Breast epithelium (tissue), 4 donors: ENCODE results near the gene MPPED2. TPM values are rescaled to one million over a fixed set of nuclear protein-coding genes. Genes with fewer than 3 reads are reported as not detected.
"Not testable (repeated sequence)": the region's sequence is repeated elsewhere in the genome, so short reads cannot be mapped to it uniquely, and the experiment has no call there.

ENCODE experiments used
- DNase-seq, 2 donors: peaks; one replicate each; pipeline ENCODE4 v3.0.0-alpha.2; 2019; ENCODE audit warnings: low spot score in 2 of 2
- H3K27ac ChIP-seq, 2 donors: fragments of 200-600 bp; sonication (generic) in 1 of 2; one replicate each; pipeline ENCODE4 v1.5.1; 2016 to 2019; ENCODE audit warnings: mild to moderate bottlenecking in 1 of 2
- H3K27me3 ChIP-seq, 2 donors: fragments of 200-600 bp; sonication (generic) in 1 of 2; one replicate each; pipeline versions ENCODE4 v1.5.1 to v1.6.0; 2017 to 2019; ENCODE audit warnings: control low read depth in 1 of 2, mild to moderate bottlenecking in 1 of 2
- H3K36me3 ChIP-seq: fragments of 200-600 bp; one replicate; pipeline ENCODE4 v1.5.1; 2019
- H3K4me1 ChIP-seq, 2 donors: fragments of 200-600 bp; sonication (generic); one replicate each; pipeline ENCODE4 v1.5.1; 2016 to 2019; ENCODE audit warnings: control low read depth in 1 of 2
- H3K4me3 ChIP-seq, 3 donors: fragments of 200-600 bp; sonication (generic); 1 replicate in 2 of 3; 2 replicates in 1 of 3; pipeline ENCODE4 v1.5.1; 2016 to 2019; ENCODE audit warnings: mild to moderate bottlenecking in 3 of 3, moderate library complexity in 2 of 3
- H3K9me3 ChIP-seq, 2 donors: fragments of 200-600 bp; sonication (generic) in 1 of 2; one replicate each; pipeline ENCODE4 v1.5.1; 2016 to 2019; ENCODE audit warnings: control low read depth in 1 of 2
- POLR2A ChIP-seq: fragments of 450-650 bp; IDR thresholded peaks from one replicate; pipeline ENCODE4 v1.6.1; 2016; ENCODE audit warnings: antibody characterized with exemption, mild to moderate bottlenecking, moderate library complexity
- POLR2AphosphoS5 ChIP-seq, 3 donors: sonication (generic); formaldehyde crosslinking; IDR thresholded peaks; one replicate each; pipeline ENCODE4 v1.6.1; 2017; ENCODE audit warnings: antibody characterized with exemption in 3 of 3
- intact Hi-C: fragments of 100-400 bp; cut with DNase I; formaldehyde crosslinking; loops from one replicate; pipeline ENCODE4 v1.15.1; 2023; ENCODE audit warnings: low total_unique reads
- total RNA-seq, 3 donors: library from RNA; depleted of rRNA; stranded (reverse); fragments of >200 nt; gene quantifications; one replicate each; pipeline ENCODE4 v1.1.0, GENCODE V29; 2016
- TF ChIP-seq, protein P1 (sequence below), 3 donors: fragments of 450-650 bp; IDR thresholded peaks; one replicate each; pipeline ENCODE4 v1.5.1; 2016 to 2017; ENCODE audit warnings: antibody characterized with exemption in 3 of 3, mild to moderate bottlenecking in 3 of 3, moderate library complexity in 3 of 3

Gene MPPED2
- total RNA-seq, 3 donors from 2014 or later = 8.5 to 22.7 (median 9.8) TPM

DNA sequence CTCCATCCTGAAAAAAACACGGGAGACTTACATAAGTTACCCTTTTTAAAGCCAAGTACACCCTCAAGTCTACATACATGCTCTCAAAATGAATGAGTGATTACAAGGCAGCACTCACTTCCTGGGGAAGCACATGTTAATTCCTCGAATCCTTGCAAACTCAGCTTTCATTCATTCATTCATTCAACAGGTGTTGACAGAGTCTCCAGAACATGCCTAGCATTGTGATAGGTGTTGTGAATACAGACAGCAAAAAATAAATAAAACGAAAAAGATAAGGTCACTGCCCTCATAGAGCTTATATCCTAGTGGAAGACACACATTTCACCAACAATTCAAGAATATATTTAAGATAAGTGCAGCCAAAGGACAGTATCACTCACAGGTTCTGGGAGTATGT, 19.7 kb downstream of the MPPED2 start:
- H3K36me3 ChIP-seq = no peaks in the 10 kb centered on the region
- H3K27ac ChIP-seq = no peak overlapping the region
- intact Hi-C loops = no loop called here
- TF ChIP-seq, protein P1, sequence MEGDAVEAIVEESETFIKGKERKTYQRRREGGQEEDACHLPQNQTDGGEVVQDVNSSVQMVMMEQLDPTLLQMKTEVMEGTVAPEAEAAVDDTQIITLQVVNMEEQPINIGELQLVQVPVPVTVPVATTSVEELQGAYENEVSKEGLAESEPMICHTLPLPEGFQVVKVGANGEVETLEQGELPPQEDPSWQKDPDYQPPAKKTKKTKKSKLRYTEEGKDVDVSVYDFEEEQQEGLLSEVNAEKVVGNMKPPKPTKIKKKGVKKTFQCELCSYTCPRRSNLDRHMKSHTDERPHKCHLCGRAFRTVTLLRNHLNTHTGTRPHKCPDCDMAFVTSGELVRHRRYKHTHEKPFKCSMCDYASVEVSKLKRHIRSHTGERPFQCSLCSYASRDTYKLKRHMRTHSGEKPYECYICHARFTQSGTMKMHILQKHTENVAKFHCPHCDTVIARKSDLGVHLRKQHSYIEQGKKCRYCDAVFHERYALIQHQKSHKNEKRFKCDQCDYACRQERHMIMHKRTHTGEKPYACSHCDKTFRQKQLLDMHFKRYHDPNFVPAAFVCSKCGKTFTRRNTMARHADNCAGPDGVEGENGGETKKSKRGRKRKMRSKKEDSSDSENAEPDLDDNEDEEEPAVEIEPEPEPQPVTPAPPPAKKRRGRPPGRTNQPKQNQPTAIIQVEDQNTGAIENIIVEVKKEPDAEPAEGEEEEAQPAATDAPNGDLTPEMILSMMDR (IDR thresholded peaks at IDR 0.05) = no peak
- no peak for TF ChIP-seq POLR2AphosphoS5 (IDR thresholded peaks at IDR 0.05)
- no peak for TF ChIP-seq POLR2A
- no peaks in the 10 kb centered on the region for H3K27me3 ChIP-seq
- H3K4me1 ChIP-seq = no peaks in the 10 kb centered on the region
- DNase-seq = no peak
- no peak overlapping the region for H3K4me3 ChIP-seq
- no peaks in the 10 kb centered on the region for H3K9me3 ChIP-seq

DNA sequence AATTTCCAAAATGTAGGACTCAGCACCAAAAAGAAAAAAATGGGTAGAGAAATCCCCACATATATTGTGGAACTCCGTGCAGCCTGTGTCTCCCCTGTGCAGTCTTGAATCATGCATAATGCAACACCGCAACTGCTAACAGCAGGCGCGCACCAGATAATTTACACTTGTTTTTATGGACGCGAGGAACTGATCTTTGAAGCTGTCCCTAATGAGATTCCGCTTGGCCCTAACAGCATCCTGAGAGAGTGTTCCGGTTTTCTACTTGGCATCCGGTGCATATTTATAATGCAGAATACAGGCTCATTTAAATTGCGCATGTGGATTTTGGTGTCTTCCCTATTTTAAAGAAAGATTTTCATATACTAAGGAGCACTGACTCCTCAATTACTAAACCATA, 21.1 kb downstream of the MPPED2 start:
- no peak for DNase-seq
- H3K27me3 ChIP-seq = no peaks in the 10 kb centered on the region
- H3K4me3 ChIP-seq = no peak overlapping the region
- intact Hi-C loops = no loop called here
- TF ChIP-seq, protein P1 (IDR thresholded peaks at IDR 0.05) = no peak
- TF ChIP-seq POLR2AphosphoS5 (IDR thresholded peaks at IDR 0.05) (no peak), POLR2A (no peak)
- H3K9me3 ChIP-seq = no peaks in the 10 kb centered on the region
- no peaks in the 10 kb centered on the region for H3K4me1 ChIP-seq
- H3K36me3 ChIP-seq = no peaks in the 10 kb centered on the region
- no peak overlapping the region for H3K27ac ChIP-seq

DNA sequence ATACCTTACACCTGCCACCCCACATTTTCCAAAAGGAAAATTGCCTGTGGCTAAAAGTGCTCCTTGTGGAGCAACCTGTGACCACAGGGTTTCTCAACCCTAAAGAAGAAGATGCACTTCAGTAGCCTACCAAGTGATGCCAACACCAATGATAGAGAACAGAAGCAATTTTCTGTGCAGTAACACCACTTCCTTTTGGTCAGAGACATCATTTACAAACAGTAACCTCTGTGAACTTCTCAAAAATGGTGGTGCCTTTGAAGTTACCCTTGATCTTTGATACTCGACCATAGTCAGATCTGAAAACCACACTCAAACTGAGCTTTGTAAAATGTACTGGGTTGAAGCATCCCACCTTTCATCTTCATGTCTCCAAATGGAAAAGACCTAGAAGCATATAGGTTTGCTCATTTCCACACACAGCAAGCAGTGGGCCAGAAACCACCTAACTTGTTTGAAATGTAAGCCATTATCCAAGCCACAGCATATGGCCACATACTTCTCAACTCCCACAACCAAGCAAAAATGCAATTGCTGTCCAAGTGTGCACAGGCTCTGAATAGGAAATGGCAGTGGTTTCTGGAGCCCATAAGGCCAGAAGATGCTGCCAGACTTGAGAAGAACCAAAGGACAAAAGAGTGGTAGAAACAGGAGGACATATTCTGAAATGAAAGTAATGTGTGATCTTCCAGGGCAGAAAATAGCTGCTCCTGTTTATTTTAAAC, 24.3 kb downstream of the MPPED2 start:
- no peaks in the 10 kb centered on the region for H3K27me3 ChIP-seq
- H3K4me3 ChIP-seq = no peak overlapping the region
- TF ChIP-seq, protein P1 (IDR thresholded peaks at IDR 0.05) = no peak
- TF ChIP-seq POLR2AphosphoS5 (IDR thresholded peaks at IDR 0.05) = no peak
- TF ChIP-seq POLR2A = no peak
- H3K9me3 ChIP-seq = no peaks in the 10 kb centered on the region
- H3K27ac ChIP-seq = no peak overlapping the region
- H3K36me3 ChIP-seq = no peaks in the 10 kb centered on the region
- H3K4me1 ChIP-seq = no peaks in the 10 kb centered on the region
- intact Hi-C loops = no loop called here
- DNase-seq = no peak

DNA sequence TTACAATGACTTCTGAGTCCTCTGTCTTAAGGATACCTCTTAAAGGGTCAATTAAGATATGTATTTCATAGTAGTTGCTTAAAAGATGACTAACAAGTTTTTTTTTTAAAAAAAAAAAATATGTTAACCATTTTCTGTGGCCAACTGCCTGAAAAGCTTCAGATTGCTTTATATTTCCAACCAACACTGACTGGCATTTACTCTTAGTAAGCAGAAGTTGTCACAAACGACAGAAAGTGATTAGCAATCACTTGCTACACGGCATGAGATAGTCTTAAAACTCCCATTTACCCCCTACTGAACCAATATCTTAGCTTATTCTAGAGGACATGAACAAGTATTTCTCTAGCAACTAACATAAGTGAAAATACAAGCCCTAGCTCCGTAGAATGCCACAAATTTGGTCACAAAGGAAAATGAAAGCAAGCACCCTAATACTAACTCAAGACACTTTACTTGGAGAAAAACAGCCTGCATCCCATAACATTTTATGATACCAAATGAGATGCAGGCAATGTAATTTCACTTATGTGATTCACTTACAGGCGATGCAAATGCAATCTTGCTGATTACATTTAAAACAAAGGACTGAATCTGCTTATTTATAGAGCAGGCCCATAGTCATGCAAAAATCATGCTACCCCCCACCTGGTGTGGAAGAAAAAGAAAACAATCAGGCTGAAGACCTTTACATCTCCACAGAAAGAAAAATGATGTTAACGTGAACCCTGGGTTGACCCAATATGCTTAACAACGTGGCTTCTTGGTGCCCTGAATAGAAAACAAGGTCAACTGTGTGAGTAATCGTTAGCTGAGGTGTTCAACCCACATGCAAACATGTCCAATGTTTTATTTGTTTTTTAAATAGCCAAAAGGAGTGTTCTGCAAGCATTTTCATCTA, 25.7 kb downstream of the MPPED2 start:
- H3K9me3 ChIP-seq = no peaks in the 10 kb centered on the region
- no peaks in the 10 kb centered on the region for H3K4me1 ChIP-seq
- H3K4me3 ChIP-seq = no peak overlapping the region
- DNase-seq = no peak
- H3K27me3 ChIP-seq = no peaks in the 10 kb centered on the region
- no peak for TF ChIP-seq POLR2A
- TF ChIP-seq, protein P1 (IDR thresholded peaks at IDR 0.05) = no peak
- no peak for TF ChIP-seq POLR2AphosphoS5 (IDR thresholded peaks at IDR 0.05)
- intact Hi-C loops = no loop called here
- no peak overlapping the region for H3K27ac ChIP-seq
- H3K36me3 ChIP-seq = no peaks in the 10 kb centered on the region

DNA sequence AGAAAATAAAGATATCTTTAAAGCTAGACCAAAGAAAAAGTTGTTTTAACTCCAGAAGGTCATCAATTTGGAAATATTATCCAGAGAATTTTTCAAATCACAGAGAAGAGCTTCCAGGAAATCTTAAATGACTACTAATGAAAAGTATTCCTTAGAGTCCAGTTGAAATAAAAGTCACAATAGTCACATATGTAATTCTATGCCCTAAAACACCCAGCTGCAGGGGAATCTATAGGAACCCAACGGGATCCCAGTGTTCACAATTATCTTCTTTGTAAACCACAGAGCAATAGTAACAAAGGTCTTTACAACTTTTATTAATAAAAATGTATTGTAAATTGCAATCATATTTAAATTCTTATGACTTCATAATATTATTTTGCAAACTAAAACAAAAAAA, 27.1 kb downstream of the MPPED2 start:
- Histone ChIP-seq H3K27ac (no peak overlapping the region), H3K36me3 (no peaks in the 10 kb centered on the region), H3K4me1 (no peaks in the 10 kb centered on the region), H3K27me3 (no peaks in the 10 kb centered on the region), H3K9me3 (no peaks in the 10 kb centered on the region), H3K4me3 (no peak overlapping the region)
- intact Hi-C loops = no loop called here
- TF ChIP-seq, protein P1 (IDR thresholded peaks at IDR 0.05) = no peak
- no peak for TF ChIP-seq POLR2AphosphoS5 (IDR thresholded peaks at IDR 0.05)
- TF ChIP-seq POLR2A = no peak
- no peak for DNase-seq

DNA sequence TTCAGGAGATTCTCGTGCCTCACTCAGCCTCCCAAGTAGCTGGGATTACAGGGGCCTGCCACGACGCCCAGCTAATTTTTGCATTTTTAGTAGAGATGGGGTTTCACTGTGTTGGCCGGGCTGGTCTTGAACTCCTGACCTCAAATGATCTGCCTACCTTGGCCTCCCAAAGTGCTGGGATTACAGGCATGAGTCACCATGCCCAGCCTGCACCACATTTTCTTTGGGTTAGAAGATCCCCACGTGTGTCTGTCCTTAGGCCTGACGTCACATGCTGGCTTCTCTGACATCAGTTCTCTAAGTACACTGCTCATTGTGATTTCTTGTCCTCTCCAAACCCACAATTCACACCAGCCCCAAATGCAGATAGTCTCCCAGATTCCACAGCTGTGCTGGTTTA, 31.6 kb downstream of the MPPED2 start:
- H3K36me3 ChIP-seq, DNase-seq, H3K27ac ChIP-seq, H3K4me3 ChIP-seq, H3K9me3 ChIP-seq, H3K4me1 ChIP-seq, intact Hi-C loops, H3K27me3 ChIP-seq: not testable (repeated sequence)
